ENCODE data around the gene HEBP2.

GRCh38 chr6:138427701-138428100 is 23.7 kb downstream of the HEBP2 start:
- TF ChIP-seq CTCF (IDR thresholded peaks at IDR 0.05) (no peak), POLR2A (IDR thresholded peaks at IDR 0.05) (no peak), EP300 (IDR thresholded peaks at IDR 0.05) (no peak)

Measured in ovary (tissue), 3 donors.